Loucy (cell line): ENCODE data around the gene CABP7.

Experiments
- H2AFZ ChIP-seq: fragments of 200-600 bp; sonication (generic); 2 replicates; pipeline ENCODE4 v1.6.0; 2016; ENCODE audit warnings: antibody characterized with exemption, mild to moderate bottlenecking, low read length, moderate library complexity
- H3F3A ChIP-seq: fragments of 200-600 bp; 2 replicates; pipeline ENCODE4 v1.6.0; 2016; ENCODE audit warnings: antibody characterized with exemption, low read depth, mild to moderate bottlenecking
- H3K27me3 ChIP-seq: fragments of 200-600 bp; sonication (generic); 2 replicates; pipeline ENCODE4 v1.6.1; 2014; ENCODE audit warnings: low read length, mild to moderate bottlenecking; ENCODE audit not compliant: insufficient read depth, poor library complexity, severe bottlenecking
- H3K36me3 ChIP-seq: fragments of 200-600 bp; sonication (generic); 2 replicates; pipeline ENCODE4 v1.6.1; 2016; ENCODE audit warnings: low read length; ENCODE audit not compliant: insufficient read depth
- H3K4me1 ChIP-seq: fragments of 200-600 bp; sonication (generic); 2 replicates; pipeline ENCODE4 v1.5.1; 2014; ENCODE audit warnings: low read length, mild to moderate bottlenecking; ENCODE audit not compliant: insufficient read depth, poor library complexity, severe bottlenecking
- H3K4me2 ChIP-seq: fragments of 200-600 bp; sonication (generic); 2 replicates; pipeline ENCODE4 v1.6.0; 2014; ENCODE audit warnings: antibody characterized with exemption, low read length, low read depth, mild to moderate bottlenecking; ENCODE audit not compliant: poor library complexity, severe bottlenecking
- H3K4me3 ChIP-seq: fragments of 200-600 bp; sonication (generic); 2 replicates; pipeline ENCODE4 v1.5.1; 2014; ENCODE audit warnings: low read length, mild to moderate bottlenecking, mixed read lengths; ENCODE audit not compliant: poor library complexity, severe bottlenecking
- H3K79me2 ChIP-seq: fragments of 200-600 bp; sonication (generic); 2 replicates; pipeline ENCODE4 v1.6.1; 2014; ENCODE audit warnings: low read length; ENCODE audit not compliant: insufficient read depth
- H3K9ac ChIP-seq: fragments of 200-600 bp; sonication (generic); 2 replicates; pipeline ENCODE4 v1.6.0; 2014; ENCODE audit warnings: mild to moderate bottlenecking, low read depth, low read length, moderate library complexity; ENCODE audit not compliant: poor library complexity, severe bottlenecking
- H3K9me2 ChIP-seq: fragments of 200-600 bp; sonication (generic); replicated peaks from 2 replicates; pipeline ENCODE4 v1.6.1; 2016; ENCODE audit warnings: low read depth, low read length, mixed read lengths
- H3K9me3 ChIP-seq: fragments of 200-600 bp; sonication (generic); 2 replicates; pipeline ENCODE4 v1.6.1; 2014; ENCODE audit warnings: mild to moderate bottlenecking, antibody characterized with exemption, low read length, low read depth; ENCODE audit not compliant: insufficient read depth
- H4K20me1 ChIP-seq: fragments of 200-600 bp; sonication (generic); 2 replicates; pipeline ENCODE4 v1.6.0; 2014; ENCODE audit warnings: antibody characterized with exemption, low read length, mild to moderate bottlenecking; ENCODE audit not compliant: insufficient read depth, poor library complexity, severe bottlenecking
- CTCF ChIP-seq: fragments of 200-600 bp; sonication (generic); conservative IDR thresholded peaks from 2 replicates; pipeline ENCODE4 v1.5.1; 2014; ENCODE audit warnings: mild to moderate bottlenecking, antibody characterized with exemption, low read length
- EZH2phosphoT487 ChIP-seq: fragments of 200-600 bp; IDR thresholded peaks from 2 replicates; pipeline ENCODE4 v1.6.1; 2018; ENCODE audit warnings: antibody characterized with exemption, mild to moderate bottlenecking, moderate library complexity, borderline replicate concordance

CABP7 gene

GRCh38 chr22:29703569-29704195 is 16.1 kb upstream of the CABP7 start:
- H3K79me2 ChIP-seq, result no peaks in the 10 kb centered on the region
- H3K27me3 ChIP-seq, result no peaks in the 10 kb centered on the region
- H3K9me3 ChIP-seq, result no peaks in the 10 kb centered on the region
- H3K4me3 ChIP-seq, result no peak overlapping the region
- no peaks in the 10 kb centered on the region for H4K20me1 ChIP-seq
- TF ChIP-seq CTCF, result no peak
- no peak for TF ChIP-seq EZH2phosphoT487
- H3F3A ChIP-seq, result no peaks in the 10 kb centered on the region
- no peaks in the 10 kb centered on the region for H3K36me3 ChIP-seq
- H3K4me1 ChIP-seq, result no peaks in the 10 kb centered on the region
- H3K9ac ChIP-seq, result no peak overlapping the region
- H2AFZ ChIP-seq, result no peak overlapping the region
- H3K9me2 ChIP-seq, result no peaks in the 10 kb centered on the region
- H3K4me2 ChIP-seq, result no peak overlapping the region

- Histone ChIP-seq H3K79me2 (no peaks in the 10 kb centered on the region), H3K27me3 (no peaks in the 10 kb centered on the region), H3F3A (no peaks in the 10 kb centered on the region), H3K4me3 (no peak overlapping the region), H4K20me1 (no peaks in the 10 kb centered on the region), H3K9me3 (no peaks in the 10 kb centered on the region), H3K4me2 (no peak overlapping the region), H3K9me2 (no peaks in the 10 kb centered on the region), H2AFZ (no peak overlapping the region), H3K4me1 (no peaks in the 10 kb centered on the region), H3K36me3 (no peaks in the 10 kb centered on the region), H3K9ac (no peak overlapping the region)
- no peak for TF ChIP-seq CTCF
- no peak for TF ChIP-seq EZH2phosphoT487
Observed at GRCh38 chr22:29704528-29705285, 15.1 kb upstream of the CABP7 start.

GRCh38 chr22:29705651-29706050 is 14.2 kb upstream of the CABP7 start:
- Histone ChIP-seq H3K4me3 (no peak overlapping the region), H4K20me1 (no peaks in the 10 kb centered on the region), H3K4me1 (no peaks in the 10 kb centered on the region), H3K27me3 (no peaks in the 10 kb centered on the region), H3K79me2 (no peaks in the 10 kb centered on the region), H3K4me2 (no peak overlapping the region), H3K9me3 (no peaks in the 10 kb centered on the region), H3K9ac (no peak overlapping the region), H3K36me3 (no peaks in the 10 kb centered on the region), H3K9me2 (no peaks in the 10 kb centered on the region), H3F3A (no peaks in the 10 kb centered on the region), H2AFZ (no peak overlapping the region)
- no peak for TF ChIP-seq CTCF
- no peak for TF ChIP-seq EZH2phosphoT487
